Keratinocyte (primary cell): ENCODE results near the gene CCND3. TPM values are rescaled to one million over a fixed set of nuclear protein-coding genes. Genes with fewer than 3 reads are reported as not detected.

Experiments used
- DNase-seq: peaks from one replicate; pipeline ENCODE4 v3.0.0-alpha.2; 2011; ENCODE audit warnings: low read depth, missing footprints, low spot score
- FAIRE-seq: peaks from 2 replicates; lab custom pipeline; 2011; peaks lifted over from hg19 to GRCh38; lab: Jason Lieb, UNC
- H2AFZ ChIP-seq: 2 replicates; pipeline ENCODE4 v1.6.0; 2012; ENCODE audit warnings: low read length, control low read depth, inconsistent platforms; ENCODE audit not compliant: control insufficient read depth
- H3K27ac ChIP-seq: 2 replicates; pipeline ENCODE4 v1.5.1; 2011; ENCODE audit warnings: low read length; ENCODE audit not compliant: control insufficient read depth, insufficient read depth
- H3K27me3 ChIP-seq: 3 replicates; pipeline ENCODE4 v1.6.0; 2011; ENCODE audit warnings: low read length; ENCODE audit not compliant: control insufficient read depth, insufficient read depth; ENCODE audit errors: extremely low read depth
- H3K36me3 ChIP-seq, 2 experiments: 2 replicates in 1 of 2; 3 replicates in 1 of 2; pipeline ENCODE4 v1.5.1; 2011; ENCODE audit warnings: low read length in 2 of 2, mild to moderate bottlenecking in 1 of 2; ENCODE audit not compliant: control insufficient read depth in 2 of 2, insufficient read depth in 2 of 2; ENCODE audit errors: extremely low read depth in 1 of 2
- H3K4me1 ChIP-seq: 3 replicates; pipeline ENCODE4 v1.5.1; 2011; ENCODE audit warnings: low read length; ENCODE audit not compliant: control insufficient read depth, insufficient read depth; ENCODE audit errors: extremely low read depth
- H3K4me2 ChIP-seq: 3 replicates; pipeline ENCODE4 v1.6.0; 2011; ENCODE audit warnings: low read depth, low read length; ENCODE audit not compliant: control insufficient read depth, insufficient read depth; ENCODE audit errors: extremely low read depth
- H3K4me3 ChIP-seq, 3 experiments: fragments of 200-600 bp in 1 of 3; sonication (generic) in 1 of 3; 2 replicates in 2 of 3; 3 replicates in 1 of 3; pipeline ENCODE4 v1.5.1; 2011 to 2016; ENCODE audit warnings: low read length in 3 of 3, mild to moderate bottlenecking in 3 of 3, control low read depth in 2 of 3, inconsistent platforms in 1 of 3, low read depth in 1 of 3, mixed read lengths in 1 of 3, mixed run types in 1 of 3, moderate library complexity in 1 of 3; ENCODE audit not compliant: control insufficient read depth in 2 of 3, insufficient read depth in 2 of 3; ENCODE audit errors: extremely low read depth in 1 of 3
- H3K79me2 ChIP-seq: 2 replicates; pipeline ENCODE4 v1.6.0; 2012; ENCODE audit warnings: low read length; ENCODE audit not compliant: control insufficient read depth, insufficient read depth
- H3K9ac ChIP-seq: 3 replicates; pipeline ENCODE4 v1.6.0; 2011; ENCODE audit warnings: low read length; ENCODE audit not compliant: control insufficient read depth, insufficient read depth; ENCODE audit errors: extremely low read depth
- H3K9me1 ChIP-seq: 3 replicates; pipeline ENCODE4 v1.6.0; 2011; ENCODE audit warnings: low read length; ENCODE audit not compliant: control insufficient read depth, insufficient read depth; ENCODE audit errors: extremely low read depth
- H3K9me3 ChIP-seq: 2 replicates; pipeline ENCODE4 v1.5.1; 2012; ENCODE audit warnings: low read depth, low read length; ENCODE audit not compliant: control insufficient read depth
- H4K20me1 ChIP-seq: 3 replicates; pipeline ENCODE4 v1.6.0; 2011; ENCODE audit warnings: low read length; ENCODE audit not compliant: control insufficient read depth, insufficient read depth; ENCODE audit errors: extremely low read depth
- EZH2 ChIP-seq: IDR thresholded peaks from one replicate; pipeline ENCODE4 v1.6.1; 2012; ENCODE audit warnings: inconsistent platforms, mild to moderate bottlenecking, low read length, moderate library complexity
- dilution Hi-C: fragments of 300-500 bp; cut with MboI; formaldehyde crosslinking; loops from one replicate; pipeline ENCODE4 v1.7.0; 2020; ENCODE audit warnings: low sequenced_read_pairs; ENCODE audit not compliant: extremely low pct_ligation_motif_present
- polyA plus RNA-seq, 5 experiments: library from polyadenylated mRNA; depleted of rRNA in 3 of 5; stranded (reverse) in 3 of 5; stranded (forward) in 1 of 5; unstranded in 1 of 5; fragments of >200 nt; gene quantifications; 1 replicate in 1 of 5; 2 replicates in 3 of 5; 3 replicates in 1 of 5; pipeline versions ENCODE4 v1.2.1 to v1.2.3, GENCODE V29; 2011 to 2012; ENCODE audit warnings: missing spikeins in 2 of 5, low read depth in 1 of 5, low replicate concordance in 1 of 5
- TF ChIP-seq, protein P1 (sequence below), 3 experiments: IDR thresholded peaks in 1 of 3; conservative IDR thresholded peaks in 1 of 3; optimal IDR thresholded peaks in 1 of 3; 2 replicates in 2 of 3; 3 replicates in 1 of 3; pipeline versions ENCODE3 to v1.5.1; 2011; ENCODE audit warnings: low read length in 3 of 3, mild to moderate bottlenecking in 3 of 3, moderate library complexity in 2 of 3, control low read depth in 1 of 3, inconsistent platforms in 1 of 3; ENCODE audit not compliant: insufficient read depth in 2 of 3; ENCODE audit errors: extremely low read depth in 1 of 3

The CCND3 gene
- polyA plus RNA-seq, 1 donor (not counting 4 experiments of a cell fraction or from before 2014, with no cell fraction given) = 37.3 TPM

- TF ChIP-seq, protein P1, sequence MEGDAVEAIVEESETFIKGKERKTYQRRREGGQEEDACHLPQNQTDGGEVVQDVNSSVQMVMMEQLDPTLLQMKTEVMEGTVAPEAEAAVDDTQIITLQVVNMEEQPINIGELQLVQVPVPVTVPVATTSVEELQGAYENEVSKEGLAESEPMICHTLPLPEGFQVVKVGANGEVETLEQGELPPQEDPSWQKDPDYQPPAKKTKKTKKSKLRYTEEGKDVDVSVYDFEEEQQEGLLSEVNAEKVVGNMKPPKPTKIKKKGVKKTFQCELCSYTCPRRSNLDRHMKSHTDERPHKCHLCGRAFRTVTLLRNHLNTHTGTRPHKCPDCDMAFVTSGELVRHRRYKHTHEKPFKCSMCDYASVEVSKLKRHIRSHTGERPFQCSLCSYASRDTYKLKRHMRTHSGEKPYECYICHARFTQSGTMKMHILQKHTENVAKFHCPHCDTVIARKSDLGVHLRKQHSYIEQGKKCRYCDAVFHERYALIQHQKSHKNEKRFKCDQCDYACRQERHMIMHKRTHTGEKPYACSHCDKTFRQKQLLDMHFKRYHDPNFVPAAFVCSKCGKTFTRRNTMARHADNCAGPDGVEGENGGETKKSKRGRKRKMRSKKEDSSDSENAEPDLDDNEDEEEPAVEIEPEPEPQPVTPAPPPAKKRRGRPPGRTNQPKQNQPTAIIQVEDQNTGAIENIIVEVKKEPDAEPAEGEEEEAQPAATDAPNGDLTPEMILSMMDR (optimal IDR thresholded peaks at IDR 0.05 in 1 of 3, IDR thresholded peaks at IDR 0.05 in 1 of 3, conservative IDR thresholded peaks at IDR 0.05 in 1 of 3; ENCODE audit: extremely low read depth in 1 of 3, insufficient read depth in 2 of 3, low read length in 3 of 3) = no peak
- no peak for TF ChIP-seq EZH2
- Histone ChIP-seq H3K79me2 (no peaks in the 10 kb centered on the region), H3K9me1 (no peaks in the 10 kb centered on the region), H3K27me3 (no peaks in the 10 kb centered on the region), H3K9ac (no peak overlapping the region), H3K4me1 (peaks cover 6% of the 10 kb centered on the region), H2AFZ (no peak overlapping the region), H3K4me3 (no peak overlapping the region), H4K20me1 (no peaks in the 10 kb centered on the region), H3K9me3 (no peaks in the 10 kb centered on the region), H3K36me3 (no peaks in the 10 kb centered on the region), H3K4me2 (no peak overlapping the region), H3K27ac (no peak overlapping the region)
- dilution Hi-C loops = no loop called here
- DNase-seq (no peak), FAIRE-seq (no peak)
Observed at GRCh38 chr6:41975276-41975675, 33.7 kb upstream of the CCND3 start.

GRCh38 chr6:41974281-41974825, 32.7 kb upstream of the CCND3 start:
- Histone ChIP-seq H4K20me1 (no peaks in the 10 kb centered on the region), H3K79me2 (no peaks in the 10 kb centered on the region), H3K9ac (no peak overlapping the region), H3K9me1 (no peaks in the 10 kb centered on the region), H2AFZ (no peak overlapping the region), H3K4me3 (no peak overlapping the region), H3K9me3 (no peaks in the 10 kb centered on the region), H3K4me2 (no peak overlapping the region), H3K36me3 (no peaks in the 10 kb centered on the region), H3K27me3 (no peaks in the 10 kb centered on the region), H3K27ac (no peak overlapping the region), H3K4me1 (peaks cover 6% of the 10 kb centered on the region)
- FAIRE-seq (no peak), DNase-seq (no peak)
- TF ChIP-seq EZH2 = no peak
- TF ChIP-seq, protein P1 (optimal IDR thresholded peaks at IDR 0.05 in 1 of 3, IDR thresholded peaks at IDR 0.05 in 1 of 3, conservative IDR thresholded peaks at IDR 0.05 in 1 of 3; ENCODE audit: extremely low read depth in 1 of 3, insufficient read depth in 2 of 3, low read length in 3 of 3) = no peak
- dilution Hi-C loops = no loop called here
